Tibial nerve (tissue), 4 donors: ENCODE results near the gene RHBDD1. TPM values are rescaled to one million over a fixed set of nuclear protein-coding genes. Genes with fewer than 3 reads are reported as not detected.

ENCODE experiments used
- DNase-seq, 2 donors: peaks; one replicate each; pipeline ENCODE4 v3.0.0-alpha.2; 2019; ENCODE audit warnings: low spot score in 2 of 2
- H3K27ac ChIP-seq, 4 donors: fragments of 200-600 bp; sonication (generic) in 3 of 4; one replicate each; pipeline ENCODE4 v1.5.1; 2017 to 2019; ENCODE audit warnings: mild to moderate bottlenecking in 1 of 4
- H3K27me3 ChIP-seq, 2 donors: fragments of 200-600 bp; sonication (generic) in 1 of 2; one replicate each; pipeline versions ENCODE4 v1.5.1 to v1.6.0; 2017 to 2019
- H3K36me3 ChIP-seq, 3 donors: fragments of 200-600 bp; sonication (generic); one replicate each; pipeline ENCODE4 v1.5.1; 2018 to 2019
- H3K4me1 ChIP-seq, 4 donors: fragments of 200-600 bp; sonication (generic) in 3 of 4; one replicate each; pipeline ENCODE4 v1.5.1; 2017 to 2019
- H3K4me3 ChIP-seq, 4 donors: fragments of 200-600 bp; sonication (generic) in 3 of 4; one replicate each; pipeline ENCODE4 v1.5.1; 2017 to 2019; ENCODE audit warnings: mild to moderate bottlenecking in 1 of 4, moderate library complexity in 1 of 4
- H3K9me3 ChIP-seq, 4 donors: fragments of 200-600 bp; sonication (generic) in 3 of 4; one replicate each; pipeline ENCODE4 v1.5.1; 2017 to 2019
- CTCF ChIP-seq, 5 experiments: fragments of 200-600 bp in 3 of 5; fragments of 450-650 bp in 2 of 5; sonication (generic) in 3 of 5; IDR thresholded peaks; one replicate each; pipeline ENCODE4 v1.5.1; 2016 to 2019; ENCODE audit warnings: antibody characterized with exemption in 5 of 5, mild to moderate bottlenecking in 3 of 5, moderate library complexity in 2 of 5
- EP300 ChIP-seq, 2 donors: sonication (generic); formaldehyde crosslinking; IDR thresholded peaks; one replicate each; pipeline ENCODE4 v1.6.1; 2017; ENCODE audit warnings: antibody characterized with exemption in 2 of 2, mild to moderate bottlenecking in 1 of 2
- POLR2A ChIP-seq, 2 donors: fragments of 450-650 bp; IDR thresholded peaks; one replicate each; pipeline ENCODE4 v1.6.1; 2017; ENCODE audit warnings: antibody characterized with exemption in 2 of 2, mild to moderate bottlenecking in 2 of 2, moderate library complexity in 2 of 2
- WGBS, 2 donors: methylation state at CpG; one replicate each; pipeline ENCODE4 v1.1.5; 2018; 5-methylcytosine and 5-hydroxymethylcytosine counted together
- total RNA-seq, 4 donors: library from RNA; depleted of rRNA; stranded (reverse); fragments of >200 nt; gene quantifications; one replicate each; pipeline ENCODE4 v1.1.0, GENCODE V29; 2016

Gene RHBDD1
- total RNA-seq, 4 donors from 2014 or later = 14.9 to 29.4 (median 25.0) TPM

GRCh38 chr2:226890286-226890685, 54.4 kb downstream of the RHBDD1 start:
- H3K27ac ChIP-seq = no peak overlapping the region
- H3K9me3 ChIP-seq = no peaks in the 10 kb centered on the region
- no peak overlapping the region for H3K4me3 ChIP-seq
- TF ChIP-seq EP300 (IDR thresholded peaks at IDR 0.05) = no peak
- no peak for TF ChIP-seq CTCF (IDR thresholded peaks at IDR 0.05)
- no peak for TF ChIP-seq POLR2A (IDR thresholded peaks at IDR 0.05)
- H3K4me1 ChIP-seq = peaks cover 0 to 10% (median 0%) of the 10 kb centered on the region in 4 donors
- no peaks in the 10 kb centered on the region for H3K36me3 ChIP-seq
- no peaks in the 10 kb centered on the region for H3K27me3 ChIP-seq
- WGBS, 2 donors = 93% methylated on average over 1 of the region's 1 CpG
- DNase-seq = no peak

- TF ChIP-seq CTCF (IDR thresholded peaks at IDR 0.05) (no peak), EP300 (IDR thresholded peaks at IDR 0.05) (no peak), POLR2A (IDR thresholded peaks at IDR 0.05) (no peak)
- DNase-seq = no peak
- H3K27ac ChIP-seq = no peak overlapping the region
- H3K36me3 ChIP-seq = peaks cover 0 to 11% (median 0%) of the 10 kb centered on the region in 3 donors
- no peaks in the 10 kb centered on the region for H3K27me3 ChIP-seq
- no peak overlapping the region for H3K4me3 ChIP-seq
- WGBS, 2 donors = 95 to 100% methylated on average over 2 of the region's 2 CpGs
- no peaks in the 10 kb centered on the region for H3K9me3 ChIP-seq
- peaks cover 0 to 10% (median 0%) of the 10 kb centered on the region in 4 donors for H3K4me1 ChIP-seq
Measured at GRCh38 chr2:226891780-226892590, 56.1 kb downstream of the RHBDD1 start.

GRCh38 chr2:226892729-226893128, 56.9 kb downstream of the RHBDD1 start:
- H3K4me1 ChIP-seq = peaks cover 0 to 10% (median 0%) of the 10 kb centered on the region in 4 donors
- 53 to 61% methylated on average over 3 of the region's 3 CpGs for WGBS, 2 donors
- DNase-seq = no peak
- no peak overlapping the region for H3K4me3 ChIP-seq
- no peaks in the 10 kb centered on the region for H3K27me3 ChIP-seq
- TF ChIP-seq EP300 (IDR thresholded peaks at IDR 0.05) = no peak
- no peak for TF ChIP-seq CTCF (IDR thresholded peaks at IDR 0.05)
- TF ChIP-seq POLR2A (IDR thresholded peaks at IDR 0.05) = no peak
- H3K27ac ChIP-seq = no peak overlapping the region
- H3K36me3 ChIP-seq = peaks cover 0 to 19% (median 0%) of the 10 kb centered on the region in 3 donors
- no peaks in the 10 kb centered on the region for H3K9me3 ChIP-seq

- no peak for DNase-seq
- H3K4me1 ChIP-seq = peaks cover 0 to 10% (median 0%) of the 10 kb centered on the region in 4 donors
- H3K36me3 ChIP-seq = peaks cover 0 to 19% (median 0%) of the 10 kb centered on the region in 3 donors
- H3K4me3 ChIP-seq = no peak overlapping the region
- no peaks in the 10 kb centered on the region for H3K9me3 ChIP-seq
- no peaks in the 10 kb centered on the region for H3K27me3 ChIP-seq
- 76 to 85% methylated on average over 4 of the region's 4 CpGs for WGBS, 2 donors
- TF ChIP-seq CTCF (IDR thresholded peaks at IDR 0.05) (no peak), POLR2A (IDR thresholded peaks at IDR 0.05) (no peak), EP300 (IDR thresholded peaks at IDR 0.05) (no peak)
- H3K27ac ChIP-seq = no peak overlapping the region
Measured at GRCh38 chr2:226893216-226893615, 57.4 kb downstream of the RHBDD1 start.

- Histone ChIP-seq H3K36me3 (peaks cover 0 to 19% (median 0%) of the 10 kb centered on the region in 3 donors), H3K27me3 (no peaks in the 10 kb centered on the region), H3K27ac (no peak overlapping the region), H3K4me1 (peaks cover 0 to 10% (median 0%) of the 10 kb centered on the region in 4 donors), H3K9me3 (no peaks in the 10 kb centered on the region), H3K4me3 (no peak overlapping the region)
- 87 to 89% methylated on average over 3 of the region's 3 CpGs for WGBS, 2 donors
- TF ChIP-seq EP300 (IDR thresholded peaks at IDR 0.05) = no peak
- no peak for TF ChIP-seq POLR2A (IDR thresholded peaks at IDR 0.05)
- no peak for TF ChIP-seq CTCF (IDR thresholded peaks at IDR 0.05)
- no peak for DNase-seq
Measured at GRCh38 chr2:226894752-226895151, 58.9 kb downstream of the RHBDD1 start.
